ENCODE results near the gene ARMC6. TPM values are rescaled to one million over a fixed set of nuclear protein-coding genes. Genes with fewer than 3 reads are reported as not detected.
"Not testable (repeated sequence)": the region's sequence is repeated elsewhere in the genome, so short reads cannot be mapped to it uniquely, and the experiment has no call there.

ARMC6 gene
- total RNA-seq, 2 experiments from 2014 or later, result 63.9 to 104 TPM

DNA sequence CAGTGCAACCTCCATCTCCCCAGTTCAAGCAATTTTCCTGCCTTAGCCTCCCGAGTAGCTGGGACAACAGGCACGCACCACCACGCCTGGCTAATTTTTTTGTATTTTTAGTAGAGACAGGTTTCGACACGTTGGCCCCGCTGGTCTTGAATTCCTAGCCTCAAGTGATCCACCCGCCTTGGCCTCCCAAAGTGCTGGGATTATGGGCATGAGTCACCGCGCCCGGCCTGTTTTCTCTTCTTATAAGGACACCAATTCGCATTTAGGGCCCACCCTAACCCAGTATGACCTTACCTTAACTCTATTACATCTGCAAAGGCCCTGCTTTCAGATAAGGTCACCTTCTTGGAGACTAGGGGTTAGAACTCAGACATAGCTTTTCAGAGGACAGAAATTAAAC lies 69.8 kb downstream of the ARMC6 start:
- ChIA-PET POLR2A (no interaction called here), CTCF (ENCODE audit: unreplicated experiment) (no interaction called here)
- Histone ChIP-seq H3K9me3 (ENCODE audit: low read length) (no peaks in the 10 kb centered on the region), H2AFZ (ENCODE audit: low read length) (no peak overlapping the region), H3K9me2 (ENCODE audit: insufficient read depth, low read length) (no peaks in the 10 kb centered on the region), H3K4me3 (ENCODE audit: low read depth, low read length, poor library complexity, severe bottlenecking) (no peak overlapping the region), H4K20me1 (ENCODE audit: insufficient read depth, low read length) (no peaks in the 10 kb centered on the region), H3K4me1 (ENCODE audit: insufficient read depth, low read length, poor library complexity, severe bottlenecking) (peaks cover 16% of the 10 kb centered on the region), H3K79me2 (ENCODE audit: insufficient read depth, low read depth, low read length) (no peaks in the 10 kb centered on the region), H3K36me3 (ENCODE audit: insufficient read depth, low read length) (no peaks in the 10 kb centered on the region), H3K27ac (ENCODE audit: low read depth, low read length, poor library complexity, severe bottlenecking) (no peak overlapping the region), H3K4me2 (ENCODE audit: low read length) (no peak overlapping the region)
- no TSS peak for BruUV-seq (replicated peaks)
- DNase-seq (ENCODE audit: low spot score), result no peak
- intact Hi-C loops (cut with micrococcal nuclease; ENCODE audit: unreplicated experiment), result no loop called here
- TF ChIP-seq, protein P1, sequence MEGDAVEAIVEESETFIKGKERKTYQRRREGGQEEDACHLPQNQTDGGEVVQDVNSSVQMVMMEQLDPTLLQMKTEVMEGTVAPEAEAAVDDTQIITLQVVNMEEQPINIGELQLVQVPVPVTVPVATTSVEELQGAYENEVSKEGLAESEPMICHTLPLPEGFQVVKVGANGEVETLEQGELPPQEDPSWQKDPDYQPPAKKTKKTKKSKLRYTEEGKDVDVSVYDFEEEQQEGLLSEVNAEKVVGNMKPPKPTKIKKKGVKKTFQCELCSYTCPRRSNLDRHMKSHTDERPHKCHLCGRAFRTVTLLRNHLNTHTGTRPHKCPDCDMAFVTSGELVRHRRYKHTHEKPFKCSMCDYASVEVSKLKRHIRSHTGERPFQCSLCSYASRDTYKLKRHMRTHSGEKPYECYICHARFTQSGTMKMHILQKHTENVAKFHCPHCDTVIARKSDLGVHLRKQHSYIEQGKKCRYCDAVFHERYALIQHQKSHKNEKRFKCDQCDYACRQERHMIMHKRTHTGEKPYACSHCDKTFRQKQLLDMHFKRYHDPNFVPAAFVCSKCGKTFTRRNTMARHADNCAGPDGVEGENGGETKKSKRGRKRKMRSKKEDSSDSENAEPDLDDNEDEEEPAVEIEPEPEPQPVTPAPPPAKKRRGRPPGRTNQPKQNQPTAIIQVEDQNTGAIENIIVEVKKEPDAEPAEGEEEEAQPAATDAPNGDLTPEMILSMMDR (conservative IDR thresholded peaks at IDR 0.05; ENCODE audit: low read length), result no peak
- no peak for TF ChIP-seq EZH2phosphoT487 (IDR thresholded peaks at IDR 0.05; ENCODE audit: borderline replicate concordance, low read depth, low read length)

DNA sequence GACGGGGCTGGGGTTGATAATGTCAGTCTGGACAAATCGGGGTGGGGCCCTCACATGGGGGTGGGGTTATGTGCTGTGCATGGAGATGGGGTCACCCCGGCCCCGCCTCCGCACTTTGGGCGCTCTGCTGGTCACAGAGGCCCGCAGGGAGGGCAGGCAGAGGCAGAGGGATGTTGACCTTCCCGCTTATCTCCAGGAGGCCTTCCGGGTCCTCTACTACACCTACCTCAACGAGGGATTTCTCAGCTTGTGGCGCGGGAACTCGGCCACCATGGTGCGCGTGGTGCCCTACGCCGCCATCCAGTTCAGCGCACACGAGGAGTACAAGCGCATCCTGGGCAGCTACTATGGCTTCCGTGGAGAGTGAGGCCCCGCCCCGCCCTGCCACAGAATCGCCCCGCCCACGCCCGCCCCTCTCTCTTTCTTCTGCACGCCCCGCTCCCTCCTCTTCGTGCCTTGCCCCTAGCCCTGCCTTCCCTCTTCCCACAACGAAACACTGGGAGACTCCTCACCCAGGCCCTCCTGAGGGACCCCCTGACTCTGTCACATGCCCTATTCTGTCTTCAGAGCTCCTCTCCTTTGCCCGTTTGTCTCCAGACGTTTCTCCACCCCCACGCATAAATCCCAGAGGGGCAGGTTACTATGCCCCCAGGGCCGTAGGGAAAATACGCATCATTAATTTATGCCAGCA lies 72.1 kb downstream of the ARMC6 start:
- H3K27ac ChIP-seq (ENCODE audit: low read depth, low read length, poor library complexity, severe bottlenecking), result no peak overlapping the region
- ChIA-PET POLR2A (interaction anchor here (1.0 to 1.5 kb wide), 2 partner anchors 20 to 70 kb away, joined by 3 to 4 read pairs; no protein-coding TSS in a partner anchor), CTCF (ENCODE audit: unreplicated experiment) (no interaction called here)
- BruUV-seq (replicated peaks), result no TSS peak
- H4K20me1 ChIP-seq (ENCODE audit: insufficient read depth, low read length), result no peaks in the 10 kb centered on the region
- no peaks in the 10 kb centered on the region for H3K9me3 ChIP-seq (ENCODE audit: low read length)
- DNase-seq (ENCODE audit: low spot score), result peak; percentile 63
- H3K4me2 ChIP-seq (ENCODE audit: low read length), result peak overlapping the region; percentile 58
- no peaks in the 10 kb centered on the region for H3K36me3 ChIP-seq (ENCODE audit: insufficient read depth, low read length)
- peak overlapping the region; percentile 67 for H3K4me3 ChIP-seq (ENCODE audit: low read depth, low read length, poor library complexity, severe bottlenecking)
- no peaks in the 10 kb centered on the region for H3K79me2 ChIP-seq (ENCODE audit: insufficient read depth, low read depth, low read length)
- peaks cover 16% of the 10 kb centered on the region for H3K4me1 ChIP-seq (ENCODE audit: insufficient read depth, low read length, poor library complexity, severe bottlenecking)
- H3K9me2 ChIP-seq (ENCODE audit: insufficient read depth, low read length), result no peaks in the 10 kb centered on the region
- peak overlapping the region; percentile 39; the same call in 1 of the 2 replicates for H2AFZ ChIP-seq (ENCODE audit: low read length)
- intact Hi-C loops (cut with micrococcal nuclease; ENCODE audit: unreplicated experiment), result no loop called here
- TF ChIP-seq, protein P1 (conservative IDR thresholded peaks at IDR 0.05; ENCODE audit: low read length), result no peak
- TF ChIP-seq EZH2phosphoT487 (IDR thresholded peaks at IDR 0.05; ENCODE audit: borderline replicate concordance, low read depth, low read length), result no peak

DNA sequence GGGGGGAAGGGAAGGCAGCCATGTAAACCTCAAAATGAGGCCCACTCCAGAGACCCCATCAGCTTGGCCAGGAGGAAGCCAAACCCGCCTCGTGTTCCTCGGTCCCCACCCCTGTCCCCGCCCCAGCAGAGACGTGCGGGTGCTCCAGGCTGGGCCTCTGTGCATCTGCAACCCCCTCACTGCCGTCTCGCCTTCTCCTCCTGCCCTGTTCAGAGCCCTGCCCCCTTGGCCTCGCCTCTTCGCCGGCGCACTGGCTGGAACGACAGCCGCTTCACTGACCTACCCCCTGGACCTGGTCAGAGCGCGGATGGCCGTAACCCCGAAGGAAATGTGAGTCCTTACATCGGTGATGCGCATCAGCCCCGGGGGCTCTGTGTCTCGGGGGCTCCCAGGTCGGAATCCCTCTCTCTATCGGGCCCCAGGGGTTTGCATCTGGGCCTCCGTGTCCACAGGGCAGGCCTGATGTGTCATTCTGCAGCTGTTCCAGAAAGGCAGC lies 72.7 kb downstream of the ARMC6 start:
- no peaks in the 10 kb centered on the region for H4K20me1 ChIP-seq (ENCODE audit: insufficient read depth, low read length)
- no TSS peak for BruUV-seq (replicated peaks)
- H3K4me1 ChIP-seq (ENCODE audit: insufficient read depth, low read length, poor library complexity, severe bottlenecking), result peaks cover 16% of the 10 kb centered on the region
- H3K27ac ChIP-seq (ENCODE audit: low read depth, low read length, poor library complexity, severe bottlenecking), result no peak overlapping the region
- H3K9me2 ChIP-seq (ENCODE audit: insufficient read depth, low read length), result no peaks in the 10 kb centered on the region
- CTCF ChIA-PET (ENCODE audit: unreplicated experiment), result no interaction called here
- H3K4me3 ChIP-seq (ENCODE audit: low read depth, low read length, poor library complexity, severe bottlenecking), result peak overlapping the region; percentile 67
- intact Hi-C loops (cut with micrococcal nuclease; ENCODE audit: unreplicated experiment), result no loop called here
- H3K79me2 ChIP-seq (ENCODE audit: insufficient read depth, low read depth, low read length), result no peaks in the 10 kb centered on the region
- H3K9me3 ChIP-seq (ENCODE audit: low read length), result no peaks in the 10 kb centered on the region
- POLR2A ChIA-PET, result interaction anchor here (1.5 kb wide), 1 partner anchor 19 kb away, joined by 4 read pairs; no protein-coding TSS in a partner anchor
- H3K4me2 ChIP-seq (ENCODE audit: low read length), result peak overlapping the region; percentile 58; the same call in 1 of the 2 replicates
- no peak for TF ChIP-seq EZH2phosphoT487 (IDR thresholded peaks at IDR 0.05; ENCODE audit: borderline replicate concordance, low read depth, low read length)
- TF ChIP-seq, protein P1 (conservative IDR thresholded peaks at IDR 0.05; ENCODE audit: low read length), result no peak
- DNase-seq (ENCODE audit: low spot score), result no peak
- no peaks in the 10 kb centered on the region for H3K36me3 ChIP-seq (ENCODE audit: insufficient read depth, low read length)
- H2AFZ ChIP-seq (ENCODE audit: low read length), result no peak overlapping the region

DNA sequence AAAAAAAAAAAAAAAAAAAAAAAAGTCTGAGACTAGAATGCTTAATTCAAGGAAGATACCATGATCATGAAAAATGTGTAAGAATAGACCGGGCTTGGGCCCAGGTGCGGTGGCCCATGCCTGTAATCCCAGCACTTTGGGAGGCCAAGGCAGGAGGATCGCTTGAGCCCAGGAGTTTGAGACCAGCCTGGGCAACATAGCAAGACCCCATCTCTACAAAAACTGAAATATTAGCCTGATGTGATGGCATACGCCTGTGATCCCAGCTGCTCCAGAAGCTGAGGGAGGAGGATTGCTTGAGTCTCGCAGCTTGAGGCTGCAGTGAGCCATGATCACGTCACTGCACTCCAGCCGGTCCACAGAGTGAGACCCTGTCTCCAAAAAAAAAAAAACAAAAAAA lies 73.5 kb downstream of the ARMC6 start:
- H3K4me3 ChIP-seq (ENCODE audit: low read depth, low read length, poor library complexity, severe bottlenecking); H3K27ac ChIP-seq (ENCODE audit: low read depth, low read length, poor library complexity, severe bottlenecking); DNase-seq (ENCODE audit: low spot score); H3K36me3 ChIP-seq (ENCODE audit: insufficient read depth, low read length); CTCF ChIA-PET (ENCODE audit: unreplicated experiment); H3K9me3 ChIP-seq (ENCODE audit: low read length); H3K4me2 ChIP-seq (ENCODE audit: low read length); H3K9me2 ChIP-seq (ENCODE audit: insufficient read depth, low read length); BruUV-seq (replicated peaks); H4K20me1 ChIP-seq (ENCODE audit: insufficient read depth, low read length); H2AFZ ChIP-seq (ENCODE audit: low read length); intact Hi-C loops (cut with micrococcal nuclease; ENCODE audit: unreplicated experiment); POLR2A ChIA-PET; H3K79me2 ChIP-seq (ENCODE audit: insufficient read depth, low read depth, low read length): not testable (repeated sequence)
- H3K4me1 ChIP-seq (ENCODE audit: insufficient read depth, low read length, poor library complexity, severe bottlenecking), result peaks cover 16% of the 10 kb centered on the region

Measured in OCI-LY7 (cell line).